CD4-positive, CD25-positive, alpha-beta regulatory T cell (primary cell): Measurements from ENCODE around the gene NETO2. TPM values are rescaled to one million over a fixed set of nuclear protein-coding genes. Genes with fewer than 3 reads are reported as not detected.
"Not testable (repeated sequence)": the region's sequence is repeated elsewhere in the genome, so short reads cannot be mapped to it uniquely, and the experiment has no call there.

Source experiments
- ATAC-seq, 2 donors: fragments of 150-1000 bp; cut with Tn5 transposase; one replicate each; pipeline ENCODE4 v1.10.0; 2021; ENCODE audit warnings: low read depth in 2 of 2, moderate number of reproducible peaks in 2 of 2, moderate library complexity in 1 of 2
- DNase-seq, 3 donors: peaks; one replicate each; pipeline versions ENCODE4 v3.0.0 to v3.0.0-alpha.2; 2012 to 2022; ENCODE audit warnings: mixed read lengths in 1 of 3
- H3K27ac ChIP-seq: one replicate; pipeline ENCODE4 v1.7.0; 2013; ENCODE audit warnings: mild to moderate bottlenecking, low read length; ENCODE audit not compliant: insufficient read depth, poor library complexity, severe bottlenecking
- H3K27me3 ChIP-seq: one replicate; pipeline ENCODE4 v1.7.0; 2013; ENCODE audit warnings: low read length; ENCODE audit not compliant: control insufficient read depth, insufficient read depth
- H3K36me3 ChIP-seq: one replicate; pipeline ENCODE4 v1.7.0; 2013; ENCODE audit warnings: mild to moderate bottlenecking, low read length, moderate library complexity; ENCODE audit not compliant: control insufficient read depth, insufficient read depth
- H3K4me1 ChIP-seq: 2 replicates; pipeline ENCODE4 v1.7.0; 2013; ENCODE audit warnings: mild to moderate bottlenecking, low read length; ENCODE audit not compliant: insufficient read depth, control insufficient read depth, poor library complexity, severe bottlenecking
- H3K4me3 ChIP-seq: one replicate; pipeline ENCODE4 v1.7.0; 2013; ENCODE audit warnings: low read depth, mild to moderate bottlenecking, low read length, moderate library complexity
- H3K9me3 ChIP-seq, 2 experiments: 1 replicate in 1 of 2; 2 replicates in 1 of 2; pipeline ENCODE4 v1.7.0; 2013; ENCODE audit warnings: low read length in 2 of 2, mild to moderate bottlenecking in 1 of 2, moderate library complexity in 1 of 2; ENCODE audit not compliant: control insufficient read depth in 2 of 2
- H3K27ac Mint-ChIP-seq, 3 donors: one replicate each; pipeline ENCODE4 v1.8.0; 2020 to 2022; ENCODE audit warnings: mild to moderate bottlenecking in 3 of 3, mixed read lengths in 3 of 3, moderate library complexity in 2 of 3
- H3K27me3 Mint-ChIP-seq: one replicate; pipeline ENCODE4 v1.8.0; 2022; ENCODE audit warnings: mild to moderate bottlenecking, mixed read lengths
- H3K36me3 Mint-ChIP-seq: one replicate; pipeline ENCODE4 v1.8.0; 2020; ENCODE audit warnings: mixed read lengths
- H3K4me1 Mint-ChIP-seq, 4 donors: one replicate each; pipeline ENCODE4 v1.8.0; 2020 to 2022; ENCODE audit warnings: mixed read lengths in 4 of 4, mild to moderate bottlenecking in 1 of 4
- H3K4me3 Mint-ChIP-seq, 4 donors: one replicate each; pipeline ENCODE4 v1.8.0; 2020 to 2022; ENCODE audit warnings: mild to moderate bottlenecking in 4 of 4, mixed read lengths in 4 of 4, moderate library complexity in 3 of 4
- H3K9me3 Mint-ChIP-seq, 7 donors: one replicate each; pipeline ENCODE4 v1.8.0; 2020 to 2022; ENCODE audit warnings: mixed read lengths in 7 of 7, mild to moderate bottlenecking in 3 of 7, moderate library complexity in 2 of 7
- polyA plus RNA-seq, 4 donors: library from polyadenylated mRNA; unstranded; fragments of 300-500 nt; fragmentation: Illumina TruSeq; gene quantifications; one replicate each; pipeline ENCODE4 v1.2.3, GENCODE V29; 2021
- total RNA-seq: library from RNA; stranded (reverse); gene quantifications from one replicate; pipeline ENCODE4 v1.2.3, GENCODE V29; 2022

The NETO2 gene
- total and polyA plus RNA-seq, 5 donors from 2014 or later, result 4.6 to 9.2 (median 7.1) TPM

DNA sequence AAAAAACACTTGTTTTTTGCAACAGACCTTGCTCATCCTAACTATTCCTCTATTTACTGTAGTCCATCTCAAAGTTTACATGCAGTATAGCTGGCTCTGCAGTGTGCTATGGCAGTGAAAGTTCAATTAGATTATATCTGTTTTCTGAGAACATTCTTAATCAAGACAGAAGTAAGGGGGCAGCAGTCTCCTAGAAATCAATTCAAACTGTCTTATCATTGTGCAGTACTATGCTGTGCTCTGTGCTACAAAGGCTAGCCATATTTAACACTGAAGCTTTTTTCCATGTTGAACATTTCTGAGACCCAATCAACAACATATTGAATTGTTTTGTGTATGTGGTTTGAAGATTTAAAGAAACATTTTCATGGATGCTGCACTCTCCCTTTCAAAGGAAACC is 11.4 kb downstream of the NETO2 start:
- H3K4me3 Mint-ChIP-seq, result no peak overlapping the region

GRCh38 chr16:47129755-47130435 is 13.8 kb downstream of the NETO2 start:
- Mint-ChIP-seq H3K4me1 (peaks cover 2 to 16% (median 8%) of the 10 kb centered on the region in 4 donors), H3K27ac (peak overlapping the region in 1 of 3 donors; percentile 39), H3K36me3 (no peaks in the 10 kb centered on the region), H3K27me3 (no peaks in the 10 kb centered on the region), H3K4me3 (no peak overlapping the region), H3K9me3 (no peaks in the 10 kb centered on the region)
- Histone ChIP-seq H3K9me3 (no peaks in the 10 kb centered on the region), H3K27ac (no peak overlapping the region), H3K36me3 (no peaks in the 10 kb centered on the region), H3K4me1 (no peaks in the 10 kb centered on the region), H3K4me3 (no peak overlapping the region), H3K27me3 (no peaks in the 10 kb centered on the region)
- ATAC-seq, result no peak
- DNase-seq, result no peak

More for the DNA sequence above, 11.4 kb downstream of the NETO2 start:
- Mint-ChIP-seq H3K27me3 (no peaks in the 10 kb centered on the region), H3K36me3 (no peaks in the 10 kb centered on the region), H3K27ac (no peak overlapping the region), H3K4me1 (peaks cover 4 to 17% (median 11%) of the 10 kb centered on the region in 4 donors), H3K9me3 (no peaks in the 10 kb centered on the region)
- H3K27ac ChIP-seq, result no peak overlapping the region
- H3K4me3 ChIP-seq, result no peak overlapping the region
- H3K9me3 ChIP-seq, result no peaks in the 10 kb centered on the region
- no peaks in the 10 kb centered on the region for H3K36me3 ChIP-seq
- no peaks in the 10 kb centered on the region for H3K27me3 ChIP-seq
- peak in 1 of 2 donors; percentile 35 for ATAC-seq
- peaks cover 2% of the 10 kb centered on the region for H3K4me1 ChIP-seq
- DNase-seq, result no peak

DNA sequence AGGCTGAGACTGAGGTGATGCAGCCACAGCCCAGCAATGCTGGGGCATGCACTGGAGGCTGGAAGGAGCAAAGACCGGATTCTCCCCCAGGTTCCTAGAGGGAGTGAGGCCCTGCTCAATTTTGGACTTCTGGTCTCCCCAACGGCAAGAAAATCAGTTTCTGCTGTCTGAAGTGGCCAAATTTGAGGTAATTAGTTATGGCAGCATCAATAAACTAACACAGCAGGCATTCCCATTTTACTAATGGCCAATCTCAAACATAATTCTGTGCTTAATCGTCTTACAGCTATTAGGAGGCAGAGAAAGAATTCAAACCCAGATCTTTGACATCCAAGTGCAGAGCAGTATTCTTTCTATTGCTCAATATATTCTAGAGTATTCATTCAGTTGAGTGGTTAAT is 16.2 kb downstream of the NETO2 start:
- ATAC-seq, result no peak
- Mint-ChIP-seq H3K4me3 (no peak overlapping the region), H3K27ac (no peak overlapping the region), H3K9me3 (no peaks in the 10 kb centered on the region), H3K27me3 (no peaks in the 10 kb centered on the region), H3K4me1 (peaks cover 2 to 16% (median 6%) of the 10 kb centered on the region in 4 donors), H3K36me3 (no peaks in the 10 kb centered on the region)
- H3K27ac ChIP-seq, result no peak overlapping the region
- no peak for DNase-seq
- H3K36me3 ChIP-seq, result no peaks in the 10 kb centered on the region
- H3K9me3 ChIP-seq, result no peaks in the 10 kb centered on the region
- no peaks in the 10 kb centered on the region for H3K4me1 ChIP-seq
- no peak overlapping the region for H3K4me3 ChIP-seq
- no peaks in the 10 kb centered on the region for H3K27me3 ChIP-seq

DNA sequence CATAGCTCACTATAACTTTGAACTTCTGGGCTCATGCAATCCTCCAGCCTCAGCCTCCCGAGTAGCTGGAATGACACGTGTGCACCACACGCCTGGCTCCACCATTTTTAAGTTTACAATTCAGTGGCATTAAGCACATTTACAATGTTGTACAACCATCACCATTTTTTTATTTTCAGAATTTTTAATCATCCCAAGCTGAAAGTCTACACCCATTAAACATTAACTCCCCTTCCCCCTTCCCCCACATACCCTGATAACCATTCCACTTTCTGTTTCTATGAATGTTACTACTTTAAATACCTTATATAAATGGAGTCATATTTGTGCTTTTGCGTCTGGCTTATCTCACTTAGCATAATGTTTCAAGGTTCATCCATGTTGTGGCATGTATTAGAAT is 18.0 kb downstream of the NETO2 start:
- ATAC-seq (no peak), DNase-seq (no peak)
- Mint-ChIP-seq H3K27me3 (no peaks in the 10 kb centered on the region), H3K27ac (no peak overlapping the region), H3K4me1 (peaks cover 0 to 10% (median 2%) of the 10 kb centered on the region in 4 donors), H3K36me3 (no peaks in the 10 kb centered on the region), H3K9me3 (no peaks in the 10 kb centered on the region), H3K4me3 (no peak overlapping the region)
- H3K27me3 ChIP-seq, result no peaks in the 10 kb centered on the region
- no peak overlapping the region for H3K4me3 ChIP-seq
- H3K27ac ChIP-seq, result no peak overlapping the region
- H3K36me3 ChIP-seq, result no peaks in the 10 kb centered on the region
- no peaks in the 10 kb centered on the region for H3K9me3 ChIP-seq
- no peaks in the 10 kb centered on the region for H3K4me1 ChIP-seq

DNA sequence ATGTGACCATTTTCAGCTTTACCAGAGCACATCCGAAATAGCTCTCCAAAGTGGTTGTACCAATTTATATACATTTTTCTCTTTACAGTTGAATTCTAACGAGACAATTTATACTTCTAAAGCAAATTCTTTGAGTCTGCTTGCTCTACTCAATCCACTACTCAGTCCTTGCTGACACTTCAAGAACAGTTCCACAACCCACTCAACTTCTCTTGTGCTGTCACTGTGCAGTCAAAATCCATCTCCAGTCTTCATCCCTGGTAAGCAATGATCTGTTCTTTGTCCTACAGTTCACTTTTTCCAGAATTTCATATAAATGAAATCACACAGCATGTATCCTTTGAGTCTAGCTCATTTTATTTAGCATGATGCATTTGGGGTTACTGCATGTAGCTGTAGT is 30.6 kb downstream of the NETO2 start:
- no peak overlapping the region for H3K4me3 Mint-ChIP-seq
- peak overlapping the region in 1 of 3 donors; percentile 76 for H3K27ac Mint-ChIP-seq
- Histone ChIP-seq H3K36me3 (no peaks in the 10 kb centered on the region), H3K9me3 (no peaks in the 10 kb centered on the region), H3K27ac (no peak overlapping the region), H3K27me3 (no peaks in the 10 kb centered on the region), H3K4me1 (no peaks in the 10 kb centered on the region), H3K4me3 (no peak overlapping the region)
- no peak for ATAC-seq
- H3K27me3 Mint-ChIP-seq, result no peaks in the 10 kb centered on the region
- H3K4me1 Mint-ChIP-seq, result peaks cover 4 to 28% (median 14%) of the 10 kb centered on the region in 4 donors
- DNase-seq, result no peak
- H3K36me3 Mint-ChIP-seq, result no peaks in the 10 kb centered on the region
- H3K9me3 Mint-ChIP-seq, result peaks cover 0 to 1% (median 0%) of the 10 kb centered on the region in 7 donors

- ATAC-seq (no peak), DNase-seq (no peak)
- no peak overlapping the region for H3K4me3 Mint-ChIP-seq
- no peak overlapping the region for H3K27ac Mint-ChIP-seq
- H3K36me3 Mint-ChIP-seq, result no peaks in the 10 kb centered on the region
- Histone ChIP-seq H3K9me3 (no peaks in the 10 kb centered on the region), H3K27me3 (no peaks in the 10 kb centered on the region), H3K4me1 (no peaks in the 10 kb centered on the region), H3K27ac (no peak overlapping the region), H3K4me3 (no peak overlapping the region), H3K36me3 (no peaks in the 10 kb centered on the region)
- H3K4me1 Mint-ChIP-seq, result peaks cover 4 to 17% (median 13%) of the 10 kb centered on the region in 4 donors
- no peaks in the 10 kb centered on the region for H3K27me3 Mint-ChIP-seq
- no peaks in the 10 kb centered on the region for H3K9me3 Mint-ChIP-seq
Observed at GRCh38 chr16:47110939-47111338, 32.8 kb downstream of the NETO2 start.

- H3K36me3 ChIP-seq, result no peaks in the 10 kb centered on the region
- DNase-seq, result no peak
- ATAC-seq, result no peak
- Mint-ChIP-seq H3K36me3 (no peaks in the 10 kb centered on the region), H3K27me3 (no peaks in the 10 kb centered on the region), H3K4me1 (peaks cover 4 to 12% (median 7%) of the 10 kb centered on the region in 4 donors), H3K27ac (no peak overlapping the region), H3K4me3 (no peak overlapping the region), H3K9me3 (no peaks in the 10 kb centered on the region)
- no peak overlapping the region for H3K4me3 ChIP-seq
- H3K27me3 ChIP-seq, result no peaks in the 10 kb centered on the region
- H3K4me1 ChIP-seq, result no peaks in the 10 kb centered on the region
- no peaks in the 10 kb centered on the region for H3K9me3 ChIP-seq
- no peak overlapping the region for H3K27ac ChIP-seq
Observed at GRCh38 chr16:47109361-47109760, 34.4 kb downstream of the NETO2 start.

DNA sequence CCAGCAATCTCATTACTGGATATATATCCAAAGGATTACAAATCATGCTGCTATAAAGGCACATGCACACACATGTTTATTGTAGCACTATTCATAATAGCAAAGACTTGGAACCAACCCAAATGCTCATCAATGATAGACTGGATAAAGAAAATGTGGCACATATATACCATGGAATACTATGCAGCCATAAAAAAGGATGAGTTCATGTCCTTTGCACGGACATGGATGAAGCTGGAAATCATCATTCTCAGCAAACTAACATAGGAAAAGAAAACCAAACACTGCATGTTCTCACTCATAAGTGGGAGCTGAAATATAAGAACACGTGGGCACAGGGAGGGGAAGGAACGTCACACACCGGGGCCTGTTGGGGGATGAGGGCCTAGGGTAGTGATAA is 40.8 kb downstream of the NETO2 start:
- ATAC-seq, H3K4me1 ChIP-seq: not testable (repeated sequence)

More for the DNA sequence above, 40.8 kb downstream of the NETO2 start:
- not testable (repeated sequence) for H3K9me3 ChIP-seq, H3K36me3 ChIP-seq, H3K4me3 Mint-ChIP-seq, H3K9me3 Mint-ChIP-seq, H3K27ac ChIP-seq, H3K27me3 Mint-ChIP-seq, H3K4me3 ChIP-seq, H3K27ac Mint-ChIP-seq, H3K4me1 Mint-ChIP-seq, DNase-seq, H3K27me3 ChIP-seq
- H3K36me3 Mint-ChIP-seq, result peaks cover 11% of the 10 kb centered on the region
